Nephron progenitor cell (in vitro differentiated cells): Measurements from ENCODE around the gene CCDC78.

Source experiments
- DNase-seq: peaks from one replicate; pipeline ENCODE4 v3.0.0; 2021
- H3K27ac Mint-ChIP-seq: 2 replicates; pipeline ENCODE4 v1.8.0; 2021; ENCODE audit warnings: mild to moderate bottlenecking, moderate library complexity, mixed read lengths
- H3K27me3 Mint-ChIP-seq: 2 replicates; pipeline ENCODE4 v1.8.0; 2021; ENCODE audit warnings: mild to moderate bottlenecking, low read depth, mixed read lengths; ENCODE audit not compliant: poor library complexity
- H3K36me3 Mint-ChIP-seq: 2 replicates; pipeline ENCODE4 v1.8.0; 2021; ENCODE audit warnings: low read depth, mixed read lengths
- H3K4me1 Mint-ChIP-seq: 2 replicates; pipeline ENCODE4 v1.8.0; 2021; ENCODE audit warnings: mixed read lengths
- H3K4me3 Mint-ChIP-seq: 2 replicates; pipeline ENCODE4 v1.8.0; 2021; ENCODE audit warnings: mild to moderate bottlenecking, moderate library complexity, mixed read lengths
- H3K9me3 Mint-ChIP-seq: 2 replicates; pipeline ENCODE4 v1.8.0; 2021; ENCODE audit warnings: mild to moderate bottlenecking, moderate library complexity, mixed read lengths
- CTCF ChIP-seq: fragments of 200-600 bp; sonication (generic); IDR thresholded peaks from 2 replicates; pipeline ENCODE4 v1.5.0; 2021; ENCODE audit warnings: antibody characterized with exemption

The CCDC78 gene

GRCh38 chr16:735982-736453, 9.8 kb upstream of the CCDC78 start:
- Mint-ChIP-seq H3K27me3 (peaks cover 2% of the 10 kb centered on the region), H3K36me3 (peaks cover 9% of the 10 kb centered on the region), H3K4me3 (no peak overlapping the region), H3K27ac (no peak overlapping the region), H3K9me3 (no peaks in the 10 kb centered on the region), H3K4me1 (peaks cover 24% of the 10 kb centered on the region)
- DNase-seq = no peak
- no peak for TF ChIP-seq CTCF

DNA sequence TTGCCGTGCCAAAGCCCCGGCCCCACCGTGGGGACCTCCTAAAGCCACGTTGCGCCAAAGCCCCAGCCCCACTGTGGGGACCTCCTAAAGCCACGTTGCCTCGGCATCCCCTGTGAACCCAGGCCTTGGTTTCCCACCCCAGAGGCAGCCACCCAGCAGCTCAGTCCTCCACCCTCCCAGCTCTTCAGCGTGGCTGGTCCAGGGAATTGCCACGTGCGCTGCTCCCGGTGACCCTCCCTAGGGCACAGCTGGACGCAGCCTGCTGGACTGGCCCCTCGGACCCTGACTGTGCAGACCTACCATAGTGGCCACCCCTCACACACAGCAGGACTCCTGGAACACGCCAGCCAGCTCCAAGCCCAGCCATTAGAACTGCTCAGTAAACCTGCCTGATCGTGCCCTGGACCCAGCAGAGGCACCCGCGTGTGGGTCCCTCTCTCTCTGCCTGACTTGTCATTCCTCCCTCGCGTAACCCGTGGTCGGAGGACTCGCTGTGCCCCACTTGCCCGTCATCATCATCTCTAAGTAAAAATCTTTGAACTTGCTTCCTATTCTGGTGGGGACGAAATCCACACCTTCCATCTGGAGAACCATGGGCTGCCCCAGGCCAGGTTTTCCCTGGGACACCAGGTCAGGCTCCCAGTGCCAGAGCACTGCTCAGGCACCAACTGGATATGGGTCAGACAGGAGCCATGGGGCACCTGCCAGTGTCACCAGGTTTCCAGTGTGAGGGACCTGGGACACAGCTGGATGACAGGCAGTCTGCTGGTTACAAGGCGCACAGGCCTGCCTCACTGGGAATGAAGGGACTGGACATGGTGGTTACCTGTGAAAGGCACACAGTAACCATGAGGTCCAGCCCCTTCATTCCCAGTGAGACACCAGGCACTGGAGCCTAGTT, 9.0 kb upstream of the CCDC78 start:
- DNase-seq = no peak
- H3K27me3 Mint-ChIP-seq = peaks cover 2% of the 10 kb centered on the region
- H3K9me3 Mint-ChIP-seq = no peaks in the 10 kb centered on the region
- peaks cover 23% of the 10 kb centered on the region for H3K4me1 Mint-ChIP-seq
- no peak overlapping the region for H3K27ac Mint-ChIP-seq
- H3K4me3 Mint-ChIP-seq = no peak overlapping the region
- H3K36me3 Mint-ChIP-seq = peaks cover 9% of the 10 kb centered on the region
- no peak for TF ChIP-seq CTCF

- no peak for TF ChIP-seq CTCF
- no peak for DNase-seq
- peaks cover 2% of the 10 kb centered on the region for H3K27me3 Mint-ChIP-seq
- peaks cover 9% of the 10 kb centered on the region for H3K36me3 Mint-ChIP-seq
- peaks cover 14% of the 10 kb centered on the region for H3K4me1 Mint-ChIP-seq
- no peak overlapping the region for H3K4me3 Mint-ChIP-seq
- H3K27ac Mint-ChIP-seq = no peak overlapping the region
- no peaks in the 10 kb centered on the region for H3K9me3 Mint-ChIP-seq
Observed at GRCh38 chr16:734208-734980, 8.2 kb upstream of the CCDC78 start.

GRCh38 chr16:733382-734207, 7.4 kb upstream of the CCDC78 start:
- no peaks in the 10 kb centered on the region for H3K9me3 Mint-ChIP-seq
- TF ChIP-seq CTCF = no peak
- H3K27me3 Mint-ChIP-seq = peaks cover 7% of the 10 kb centered on the region
- DNase-seq = peak; percentile 53
- H3K4me1 Mint-ChIP-seq = peaks cover 9% of the 10 kb centered on the region
- peaks cover 9% of the 10 kb centered on the region for H3K36me3 Mint-ChIP-seq
- H3K27ac Mint-ChIP-seq = no peak overlapping the region
- H3K4me3 Mint-ChIP-seq = no peak overlapping the region

DNA sequence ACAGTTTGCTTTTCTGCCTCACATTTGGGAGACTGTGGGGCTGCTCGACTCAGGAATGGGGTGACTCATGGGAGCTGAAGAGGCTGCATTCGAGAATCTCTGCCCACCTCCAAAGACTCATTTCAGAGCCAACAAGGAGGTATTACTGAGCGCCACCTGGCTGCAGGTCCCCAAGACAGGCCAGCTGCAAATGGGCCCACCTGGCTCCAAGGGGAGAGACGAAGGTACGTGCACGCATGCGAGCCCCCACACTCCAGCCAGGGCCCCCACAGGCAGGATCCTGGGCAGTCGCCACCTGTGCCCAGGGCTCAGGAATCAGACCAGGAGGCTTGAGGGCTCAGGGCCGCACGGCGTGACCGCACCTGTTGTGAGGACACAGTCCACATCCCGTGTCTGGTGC, 6.7 kb upstream of the CCDC78 start:
- H3K9me3 Mint-ChIP-seq = no peaks in the 10 kb centered on the region
- peaks cover 7% of the 10 kb centered on the region for H3K4me1 Mint-ChIP-seq
- no peak for TF ChIP-seq CTCF
- H3K27ac Mint-ChIP-seq = no peak overlapping the region
- no peak overlapping the region for H3K4me3 Mint-ChIP-seq
- H3K36me3 Mint-ChIP-seq = peaks cover 9% of the 10 kb centered on the region
- no peak for DNase-seq
- peaks cover 7% of the 10 kb centered on the region for H3K27me3 Mint-ChIP-seq
